SJSA1 (cell line): ENCODE data around the gene KRT7. TPM values are rescaled to one million over a fixed set of nuclear protein-coding genes. Genes with fewer than 3 reads are reported as not detected.
"Not testable (repeated sequence)": the region's sequence is repeated elsewhere in the genome, so short reads cannot be mapped to it uniquely, and the experiment has no call there.

Source experiments
- DNase-seq, 2 experiments: peaks; one replicate each; pipeline ENCODE4 v3.0.0-alpha.2; 2015 to 2020; ENCODE audit warnings: low spot score in 2 of 2, low read depth in 1 of 2
- H3K27ac ChIP-seq: fragments of 250-450 bp; sonication (Bioruptor Pico); 2 replicates; pipeline ENCODE4 v1.5.1; 2020; ENCODE audit warnings: mild to moderate bottlenecking, moderate library complexity
- H3K27me3 ChIP-seq: fragments of 250-450 bp; sonication (Bioruptor Pico); replicated peaks from 2 replicates; pipeline ENCODE4 v1.5.1; 2020; ENCODE audit warnings: mild to moderate bottlenecking, moderate library complexity
- H3K36me3 ChIP-seq: fragments of 250-450 bp; sonication (Bioruptor Pico); 2 replicates; pipeline ENCODE4 v1.5.1; 2020; ENCODE audit warnings: mild to moderate bottlenecking
- H3K4me1 ChIP-seq: fragments of 250-450 bp; sonication (Bioruptor Pico); replicated peaks from 2 replicates; pipeline ENCODE4 v1.6.1; 2021; ENCODE audit warnings: mild to moderate bottlenecking
- H3K4me3 ChIP-seq: fragments of 250-450 bp; sonication (Bioruptor Pico); 2 replicates; pipeline ENCODE4 v1.5.1; 2020; ENCODE audit warnings: mild to moderate bottlenecking
- H3K9me3 ChIP-seq: fragments of 250-450 bp; sonication (Bioruptor Pico); replicated peaks from 2 replicates; pipeline ENCODE4 v1.5.1; 2020; ENCODE audit warnings: mild to moderate bottlenecking
- total RNA-seq: library from RNA; depleted of rRNA; stranded (reverse); fragments of >200 nt; shearing (Covaris generic); gene quantifications from 2 replicates; pipeline ENCODE4 v1.2.3, GENCODE V29; 2014

KRT7 gene
- total RNA-seq, 1 experiment from 2014 or later = 2.1 TPM

- no peak for DNase-seq
- H3K27me3 ChIP-seq = no peaks in the 10 kb centered on the region
- peaks cover 33% of the 10 kb centered on the region for H3K4me1 ChIP-seq
- no peak overlapping the region for H3K27ac ChIP-seq
- no peaks in the 10 kb centered on the region for H3K36me3 ChIP-seq
- no peak overlapping the region for H3K4me3 ChIP-seq
- H3K9me3 ChIP-seq = no peaks in the 10 kb centered on the region
Observed at GRCh38 chr12:52235001-52235764, 2.1 kb downstream of the KRT7 start.

GRCh38 chr12:52235822-52236361 lies 2.8 kb downstream of the KRT7 start:
- H3K4me3 ChIP-seq = no peak overlapping the region
- peaks cover 26% of the 10 kb centered on the region for H3K4me1 ChIP-seq
- H3K27me3 ChIP-seq = no peaks in the 10 kb centered on the region
- no peak for DNase-seq
- no peak overlapping the region for H3K27ac ChIP-seq
- H3K36me3 ChIP-seq = no peaks in the 10 kb centered on the region
- no peaks in the 10 kb centered on the region for H3K9me3 ChIP-seq

GRCh38 chr12:52236386-52237050 lies 3.5 kb downstream of the KRT7 start:
- DNase-seq = no peak
- H3K4me1 ChIP-seq = peaks cover 24% of the 10 kb centered on the region
- H3K27ac ChIP-seq = no peak overlapping the region
- no peaks in the 10 kb centered on the region for H3K36me3 ChIP-seq
- H3K9me3 ChIP-seq = no peaks in the 10 kb centered on the region
- H3K4me3 ChIP-seq = no peak overlapping the region
- H3K27me3 ChIP-seq = no peaks in the 10 kb centered on the region

GRCh38 chr12:52238207-52238840 lies 5.3 kb downstream of the KRT7 start:
- DNase-seq = no peak
- Histone ChIP-seq H3K4me3 (no peak overlapping the region), H3K27me3 (no peaks in the 10 kb centered on the region), H3K36me3 (no peaks in the 10 kb centered on the region), H3K9me3 (no peaks in the 10 kb centered on the region), H3K4me1 (peaks cover 19% of the 10 kb centered on the region), H3K27ac (no peak overlapping the region)

- Histone ChIP-seq H3K36me3 (no peaks in the 10 kb centered on the region), H3K27me3 (no peaks in the 10 kb centered on the region), H3K4me1 (peaks cover 26% of the 10 kb centered on the region), H3K4me3 (no peak overlapping the region), H3K27ac (no peak overlapping the region), H3K9me3 (no peaks in the 10 kb centered on the region)
- DNase-seq = no peak
Observed at GRCh38 chr12:52238916-52239646, 6.0 kb downstream of the KRT7 start.

GRCh38 chr12:52239767-52240166 lies 6.7 kb downstream of the KRT7 start:
- Histone ChIP-seq H3K9me3 (no peaks in the 10 kb centered on the region), H3K27me3 (no peaks in the 10 kb centered on the region), H3K4me1 (peaks cover 33% of the 10 kb centered on the region), H3K4me3 (no peak overlapping the region), H3K27ac (no peak overlapping the region), H3K36me3 (no peaks in the 10 kb centered on the region)
- DNase-seq = no peak

- H3K27ac ChIP-seq, H3K36me3 ChIP-seq, DNase-seq, H3K4me3 ChIP-seq, H3K27me3 ChIP-seq, H3K9me3 ChIP-seq: not testable (repeated sequence)
- H3K4me1 ChIP-seq = peaks cover 33% of the 10 kb centered on the region
Observed at GRCh38 chr12:52240247-52240646, 7.2 kb downstream of the KRT7 start.

- no peak overlapping the region for H3K27ac ChIP-seq
- no peaks in the 10 kb centered on the region for H3K36me3 ChIP-seq
- H3K9me3 ChIP-seq = no peaks in the 10 kb centered on the region
- H3K4me1 ChIP-seq = peaks cover 38% of the 10 kb centered on the region
- no peak for DNase-seq
- no peaks in the 10 kb centered on the region for H3K27me3 ChIP-seq
- no peak overlapping the region for H3K4me3 ChIP-seq
Observed at GRCh38 chr12:52241205-52241842, 8.3 kb downstream of the KRT7 start.

- Histone ChIP-seq H3K4me3 (no peak overlapping the region), H3K9me3 (no peaks in the 10 kb centered on the region), H3K27me3 (no peaks in the 10 kb centered on the region), H3K4me1 (peaks cover 52% of the 10 kb centered on the region), H3K36me3 (no peaks in the 10 kb centered on the region), H3K27ac (no peak overlapping the region)
- no peak for DNase-seq
Observed at GRCh38 chr12:52242442-52243258, 9.6 kb downstream of the KRT7 start.

GRCh38 chr12:52243259-52243855 lies 10.3 kb downstream of the KRT7 start:
- no peak for DNase-seq
- H3K27ac ChIP-seq = peak overlapping the region; percentile 89
- no peaks in the 10 kb centered on the region for H3K9me3 ChIP-seq
- no peak overlapping the region for H3K4me3 ChIP-seq
- no peaks in the 10 kb centered on the region for H3K27me3 ChIP-seq
- no peaks in the 10 kb centered on the region for H3K36me3 ChIP-seq
- H3K4me1 ChIP-seq = peaks cover 57% of the 10 kb centered on the region

- no peaks in the 10 kb centered on the region for H3K9me3 ChIP-seq
- H3K36me3 ChIP-seq = no peaks in the 10 kb centered on the region
- H3K4me3 ChIP-seq = no peak overlapping the region
- no peaks in the 10 kb centered on the region for H3K27me3 ChIP-seq
- peak; percentile 89 to 94 for DNase-seq
- peaks cover 63% of the 10 kb centered on the region for H3K4me1 ChIP-seq
- H3K27ac ChIP-seq = peak overlapping the region; percentile 89
Observed at GRCh38 chr12:52243856-52244614, 11.0 kb downstream of the KRT7 start.

- Histone ChIP-seq H3K4me3 (no peak overlapping the region), H3K36me3 (no peaks in the 10 kb centered on the region), H3K4me1 (peaks cover 67% of the 10 kb centered on the region)
Observed at GRCh38 chr12:52244615-52244994, 11.6 kb downstream of the KRT7 start.

More at GRCh38 chr12:52244615-52244994, 11.6 kb downstream of the KRT7 start:
- no peak for DNase-seq
- Histone ChIP-seq H3K27ac (peak overlapping the region; percentile 89), H3K27me3 (no peaks in the 10 kb centered on the region), H3K9me3 (no peaks in the 10 kb centered on the region)
